Activated T-cell treated with anti-CD3 and anti-CD28 coated beads, Interleukin-2, amount 50 U/mL, for 48 hours (primary cell): Measurements from ENCODE around the gene IFT22.
"Not testable (repeated sequence)": the region's sequence is repeated elsewhere in the genome, so short reads cannot be mapped to it uniquely, and the experiment has no call there.

Source experiments
- DNase-seq, 2 experiments: peaks; one replicate each; pipeline ENCODE4 v3.0.0-alpha.2; 2020

IFT22 gene

DNA sequence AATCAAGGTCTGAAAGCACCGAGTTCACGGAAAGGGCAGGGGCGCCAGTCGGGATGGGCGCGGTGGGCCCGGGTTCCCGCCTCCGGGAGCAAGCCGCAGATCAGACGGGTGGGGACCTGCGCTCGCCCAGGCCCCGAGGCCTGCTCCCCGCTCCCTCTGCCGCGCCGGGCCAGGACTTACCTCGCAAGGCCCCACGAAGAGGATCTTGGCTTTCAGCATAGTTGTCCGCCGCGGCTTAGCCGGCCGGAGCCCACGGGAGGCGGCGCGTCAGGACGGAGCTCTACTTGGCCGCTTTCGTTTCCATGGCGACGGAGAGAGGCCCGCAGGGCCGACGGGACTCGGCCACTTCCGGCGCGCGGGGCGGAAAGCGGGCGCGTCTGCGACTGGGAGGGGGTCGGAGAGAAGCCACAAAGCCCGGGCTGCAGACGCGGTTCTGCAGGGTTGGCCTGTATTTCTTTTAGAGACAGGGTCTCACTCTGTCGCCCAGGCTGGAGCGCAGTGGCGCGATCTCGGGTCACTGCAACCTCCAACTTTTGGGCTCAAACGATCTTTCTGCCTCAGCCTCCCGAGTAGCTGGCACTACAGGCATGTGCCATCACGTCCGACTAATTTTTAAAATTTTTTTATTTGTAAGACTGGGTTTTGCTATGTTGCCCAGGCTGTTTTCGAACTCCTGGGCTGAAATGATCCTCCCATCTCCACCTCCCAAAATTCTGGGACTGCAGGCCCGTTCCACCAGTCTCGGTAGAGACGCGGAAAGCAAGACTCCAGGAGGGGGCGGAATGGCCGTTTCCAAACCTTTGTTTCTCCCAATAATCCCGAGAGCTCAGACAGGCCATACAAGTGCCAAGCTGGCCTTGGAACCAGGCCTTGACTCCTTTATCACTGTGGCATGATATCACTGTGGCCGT, at the start of gene IFT22:
IFT22 (minus strand) TSS at position 322 of the 911 bp plus-strand sequence; CDS start at position 219, 103 bp downstream.
- peak; percentile 87 to 89 for DNase-seq

GRCh38 chr7:101370836-101371235, 49.2 kb upstream of the IFT22 start:
- no peak for DNase-seq

DNA sequence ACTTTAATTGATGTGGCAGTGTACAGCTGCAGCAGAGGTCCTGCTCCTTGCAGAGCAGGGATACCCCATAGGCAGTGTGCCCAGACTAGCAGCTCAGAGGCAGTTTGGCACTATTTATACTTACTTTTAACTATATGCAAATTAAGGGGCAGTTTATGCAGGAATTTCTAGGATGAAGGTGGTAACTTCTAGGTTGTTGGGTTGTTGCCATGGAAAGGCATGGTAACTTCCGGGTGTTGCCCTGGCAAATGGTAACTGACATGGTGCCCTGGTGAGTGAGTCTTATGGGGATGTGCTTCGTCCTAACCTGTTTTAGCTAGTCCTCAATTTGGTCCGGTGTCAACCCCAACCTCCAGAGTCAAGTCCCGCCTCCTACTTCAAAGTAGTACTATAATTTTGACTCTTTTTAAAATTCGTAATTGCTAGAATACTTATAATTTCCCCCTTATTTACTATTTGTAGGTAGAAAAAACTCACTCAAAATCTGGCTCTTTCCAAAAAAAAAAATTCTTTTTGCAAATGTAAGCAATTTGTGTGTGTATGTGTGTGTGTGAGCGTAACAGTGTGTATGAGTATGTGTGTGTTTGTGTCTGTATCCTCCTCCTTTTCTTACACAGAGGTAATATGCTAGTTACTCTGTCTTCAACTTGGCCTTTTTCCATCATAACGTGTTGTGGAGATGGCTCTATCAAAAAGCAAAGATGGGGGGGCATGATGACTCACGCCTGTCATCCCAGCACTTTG, 47.0 kb upstream of the IFT22 start:
- no peak for DNase-seq

DNA sequence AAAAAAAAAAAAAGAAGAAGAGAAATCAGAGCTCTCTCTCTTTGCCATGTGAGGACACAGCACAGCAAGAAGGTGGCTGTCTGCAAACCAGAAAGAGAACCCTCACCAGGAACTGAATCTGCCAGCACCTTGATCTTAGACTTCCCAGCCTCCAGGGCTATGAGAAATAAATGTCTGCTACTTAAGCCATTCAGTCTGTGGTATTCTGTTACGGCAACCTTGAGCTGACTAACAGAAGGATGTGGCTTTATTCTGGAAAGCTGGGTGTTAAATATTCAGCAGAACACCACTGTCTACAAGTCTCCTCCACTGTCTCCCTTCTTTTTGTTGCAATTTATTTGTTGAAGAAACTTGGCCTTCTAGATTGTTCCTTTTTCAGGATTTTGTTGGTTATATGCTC, 46.1 kb upstream of the IFT22 start:
- DNase-seq = no peak

GRCh38 chr7:101365956-101366355, 44.3 kb upstream of the IFT22 start:
- DNase-seq = no peak

DNA sequence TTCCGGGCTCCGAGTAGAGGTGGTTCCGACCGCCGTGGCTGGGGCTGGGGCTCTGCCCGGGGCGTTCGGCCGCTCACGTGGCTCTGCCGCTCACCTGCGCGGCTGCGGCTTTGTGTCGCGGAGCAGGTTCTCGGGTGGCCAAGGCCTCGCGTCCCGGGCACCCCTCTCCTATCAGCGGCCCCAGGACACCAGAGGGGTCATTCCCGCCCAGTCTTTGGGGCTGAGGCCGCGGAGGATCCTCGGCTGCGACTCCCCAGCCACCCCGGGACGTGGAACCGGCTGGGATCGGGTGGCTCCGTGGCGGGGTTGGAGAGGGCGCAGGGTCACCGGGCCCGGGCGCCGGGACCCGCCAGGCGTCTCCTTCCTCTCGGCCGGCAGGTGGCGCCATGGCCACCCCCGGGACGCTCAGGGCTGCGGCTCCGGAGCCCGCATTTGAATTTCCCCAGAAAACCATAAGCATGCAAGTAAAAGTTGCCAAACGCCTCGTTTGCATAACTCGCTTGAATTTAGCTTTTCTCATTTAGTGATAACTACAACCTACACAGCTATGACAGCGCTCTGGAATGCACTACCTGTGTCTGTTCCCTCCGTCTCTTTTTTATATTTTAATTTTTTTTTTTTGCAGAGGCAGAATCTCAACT, 42.2 kb upstream of the IFT22 start:
- DNase-seq = peak; percentile 79 to 84

DNA sequence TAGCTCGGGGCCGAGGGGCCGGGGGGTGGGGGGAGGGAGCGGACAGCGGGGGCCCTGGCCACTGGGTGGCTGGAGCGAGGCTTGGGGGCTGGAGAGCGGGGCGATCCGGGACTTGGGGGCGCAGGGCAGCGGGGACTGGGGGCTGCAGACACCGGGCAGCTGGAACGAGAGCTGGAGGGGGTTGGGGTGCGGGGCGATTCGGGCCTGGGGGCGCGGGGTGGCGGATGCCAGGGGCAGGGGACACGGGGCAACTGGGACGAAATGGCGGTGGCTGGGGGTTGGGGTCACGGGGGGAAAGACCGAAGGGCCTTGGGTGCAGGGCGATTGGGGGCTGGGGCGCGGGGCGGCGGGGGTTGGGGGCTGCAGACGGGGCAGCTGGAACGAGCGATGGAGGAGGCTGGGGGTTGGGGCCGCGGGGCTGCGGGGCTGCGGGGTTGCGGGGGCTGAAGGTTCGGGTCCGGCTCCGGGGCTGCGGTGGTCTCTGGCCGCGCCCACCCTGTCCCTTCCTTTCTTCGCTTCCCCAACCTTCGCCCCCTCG, 41.7 kb upstream of the IFT22 start:
- DNase-seq = no peak

GRCh38 chr7:101362334-101363195, 41.0 kb upstream of the IFT22 start, which contains the start of gene COL26A1:
Gene COL26A1, plus strand, starts transcription at chr7:101362875. Its CDS starts 158 bp downstream, at chr7:101363033.
- peak; percentile 34 to 38 for DNase-seq

GRCh38 chr7:101357433-101357832, 35.8 kb upstream of the IFT22 start:
- DNase-seq = no peak

- no peak for DNase-seq
Measured at GRCh38 chr7:101352920-101353308, 31.3 kb upstream of the IFT22 start.

DNA sequence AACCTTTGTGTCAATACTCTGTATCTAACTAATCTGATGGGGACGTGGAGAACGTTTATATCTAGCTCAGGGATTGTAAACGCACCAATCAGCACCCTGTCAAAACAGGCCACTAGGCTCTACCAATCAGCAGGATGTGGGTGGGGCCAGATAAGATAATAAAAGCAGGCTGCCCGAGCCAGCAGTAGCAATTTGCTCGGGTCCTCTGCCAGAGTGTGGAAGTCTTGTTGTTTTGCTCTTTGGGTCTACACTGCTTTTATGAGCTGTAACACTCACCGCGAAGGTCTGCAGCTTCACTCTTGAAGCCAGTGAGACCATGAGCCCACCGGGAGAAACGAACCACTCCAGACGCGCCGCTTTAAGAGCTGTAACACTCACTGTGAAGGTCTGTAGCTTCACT, 27.7 kb upstream of the IFT22 start:
- not testable (repeated sequence) for DNase-seq

DNA sequence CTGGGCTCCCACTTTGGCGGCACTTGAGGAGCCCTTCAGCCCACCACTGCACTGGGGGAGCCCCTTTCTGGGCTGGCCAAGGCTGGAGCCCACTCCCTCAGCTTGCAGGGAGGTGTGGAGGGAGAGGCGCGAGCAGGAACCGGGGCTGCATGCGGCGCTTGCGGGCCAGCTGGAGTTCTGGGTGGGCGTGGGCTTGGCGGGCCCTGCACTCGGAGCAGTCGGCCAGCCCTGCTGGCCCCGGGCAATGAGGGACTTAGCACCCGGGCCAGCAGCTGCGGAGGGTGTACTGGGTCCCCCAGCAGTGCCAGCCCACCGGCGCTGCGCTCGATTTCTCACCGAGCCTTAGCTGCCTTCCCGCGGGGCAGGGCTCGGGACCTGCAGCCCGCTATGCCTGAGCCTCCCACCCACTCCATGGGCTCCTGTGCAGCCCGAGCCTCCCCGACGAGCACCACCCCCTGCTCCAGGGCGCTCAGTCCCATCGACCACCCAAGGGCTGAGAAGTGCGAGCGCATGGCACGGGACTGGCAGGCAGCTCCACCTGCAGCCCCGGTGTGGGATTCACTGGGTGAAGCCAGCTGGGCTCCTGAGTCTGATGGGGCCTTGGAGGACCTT, 26.9 kb upstream of the IFT22 start:
- DNase-seq = not testable (repeated sequence)

GRCh38 chr7:101347477-101347876, 25.9 kb upstream of the IFT22 start:
- DNase-seq = no peak

GRCh38 chr7:101342892-101343291, 21.3 kb upstream of the IFT22 start:
- no peak for DNase-seq

DNA sequence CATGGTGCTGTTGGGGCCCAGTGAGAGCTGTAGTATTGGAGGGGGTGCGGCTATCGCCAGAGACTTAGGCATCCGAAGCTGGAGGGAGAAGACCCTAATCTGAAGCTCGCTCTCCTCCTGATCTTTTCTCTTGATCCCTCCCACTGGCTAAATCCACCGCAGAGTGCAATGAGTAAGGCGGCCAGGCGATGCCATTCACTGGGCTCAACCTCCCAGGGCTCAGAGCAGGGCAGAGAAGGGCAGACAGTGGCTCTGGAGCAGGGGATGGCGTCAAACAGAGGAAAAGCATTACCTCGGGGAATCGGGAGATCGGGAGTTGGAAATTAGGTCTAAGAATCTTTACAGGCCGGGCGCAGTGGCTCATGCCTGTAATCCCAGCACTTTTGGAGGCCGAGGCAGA, 18.8 kb upstream of the IFT22 start:
- no peak for DNase-seq

DNA sequence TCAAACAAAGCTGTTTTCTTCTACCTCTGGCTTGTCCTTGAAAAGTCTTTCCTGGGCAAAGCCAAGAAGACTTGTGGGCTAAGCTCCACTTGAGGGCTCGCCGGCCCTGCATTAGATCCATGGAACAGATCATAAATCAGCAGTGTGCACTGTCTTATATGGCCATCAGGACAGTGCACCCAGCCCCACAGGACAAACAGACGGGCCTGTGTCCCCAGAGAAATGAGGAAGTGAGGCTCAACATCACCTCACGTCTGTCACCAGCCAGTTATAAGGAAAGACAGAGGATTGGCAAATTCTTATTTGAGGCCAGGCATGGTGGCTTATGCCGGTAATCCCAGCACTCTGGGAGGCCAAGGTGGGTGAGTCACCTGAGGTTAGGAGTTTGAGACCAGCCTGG, 12.3 kb upstream of the IFT22 start:
- no peak for DNase-seq

DNA sequence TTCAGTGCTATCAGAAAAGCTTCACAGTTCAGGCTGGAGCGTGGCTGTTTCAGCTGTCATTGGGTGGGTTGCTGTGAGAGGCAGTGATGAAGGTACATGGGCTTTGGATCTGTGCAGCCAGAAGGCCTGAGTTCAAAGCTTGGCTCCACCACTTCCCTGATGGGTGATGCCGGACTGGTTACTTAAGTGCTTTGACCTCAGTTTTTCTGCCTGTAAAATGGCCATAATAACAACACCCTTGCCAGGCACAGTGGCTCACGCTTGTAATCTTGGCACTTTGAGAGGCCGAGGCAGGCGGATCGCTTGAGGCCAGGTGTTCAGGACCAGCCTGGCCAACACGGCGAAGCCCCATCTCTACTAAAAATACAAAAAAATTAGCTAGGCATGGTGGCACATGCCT, 10.4 kb upstream of the IFT22 start:
- DNase-seq = no peak

GRCh38 chr7:101330011-101330484, 8.4 kb upstream of the IFT22 start:
- no peak for DNase-seq

GRCh38 chr7:101328159-101328558, 6.5 kb upstream of the IFT22 start:
- DNase-seq = no peak

GRCh38 chr7:101319401-101319800, 2.2 kb downstream of the IFT22 start:
- no peak for DNase-seq

GRCh38 chr7:101315336-101315735, 6.3 kb downstream of the IFT22 start:
- DNase-seq = peak; percentile 57 to 63
